GM18909 (cell line): ENCODE data around the gene XCL1.
"Not testable (repeated sequence)": the region's sequence is repeated elsewhere in the genome, so short reads cannot be mapped to it uniquely, and the experiment has no call there.

ENCODE experiments used
- ATAC-seq: cut with Tn5 transposase; IDR thresholded peaks from one replicate; pipeline ENCODE4 v1.9.1; 2021; ENCODE audit warnings: mild to moderate bottlenecking; ENCODE audit not compliant: unreplicated experiment, poor library complexity

The XCL1 gene

GRCh38 chr1:168567007-168567406 lies 9.4 kb upstream of the XCL1 start:
- ATAC-seq: no peak

DNA sequence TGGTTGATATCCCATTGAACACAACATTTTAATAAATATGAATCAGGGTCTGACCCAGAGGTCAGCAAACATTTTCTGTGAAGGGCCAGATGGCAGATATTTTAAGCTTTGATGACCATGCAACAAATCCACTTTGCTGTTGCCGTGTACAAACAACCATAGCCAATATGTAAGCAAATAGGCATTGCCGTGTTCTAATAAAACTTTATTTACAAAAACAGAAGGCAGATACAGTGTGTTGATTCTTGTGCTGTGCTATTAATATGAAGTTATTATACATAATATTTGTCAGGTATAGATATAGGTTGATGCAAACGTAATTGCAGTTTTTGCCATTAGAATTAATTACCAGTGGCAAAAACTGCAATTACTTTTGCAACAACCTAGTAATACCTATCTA lies 8.8 kb upstream of the XCL1 start:
- ATAC-seq: no peak

GRCh38 chr1:168568346-168568745 lies 8.1 kb upstream of the XCL1 start:
- no peak for ATAC-seq

DNA sequence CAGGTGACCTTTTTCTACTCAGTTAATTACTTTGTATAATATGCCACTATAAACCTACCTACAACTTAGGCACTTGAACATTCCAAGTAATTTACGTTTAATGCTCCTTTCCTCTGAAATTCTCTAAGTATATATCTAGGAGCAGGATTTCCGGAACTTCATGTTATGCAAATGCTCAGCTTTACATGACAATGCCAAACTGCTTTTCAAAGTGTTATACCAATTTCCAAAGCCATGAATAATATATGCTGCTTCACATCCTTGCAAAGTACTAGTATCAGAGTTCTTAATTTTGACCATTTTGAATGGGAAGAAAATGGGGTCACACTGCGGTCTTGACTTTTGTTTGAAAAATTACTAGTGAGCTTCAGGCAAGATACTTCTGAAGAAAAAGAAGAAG lies 5.8 kb upstream of the XCL1 start:
- no peak for ATAC-seq

GRCh38 chr1:168572633-168573032 lies 3.8 kb upstream of the XCL1 start:
- ATAC-seq: no peak

GRCh38 chr1:168574234-168574633 lies 2.2 kb upstream of the XCL1 start:
- not testable (repeated sequence) for ATAC-seq

- not testable (repeated sequence) for ATAC-seq
These were observed 2.3 kb downstream of the XCL1 start for GRCh38 chr1:168578531-168579185.

- ATAC-seq: not testable (repeated sequence)
These were observed 3.9 kb downstream of the XCL1 start for GRCh38 chr1:168580290-168580689.

DNA sequence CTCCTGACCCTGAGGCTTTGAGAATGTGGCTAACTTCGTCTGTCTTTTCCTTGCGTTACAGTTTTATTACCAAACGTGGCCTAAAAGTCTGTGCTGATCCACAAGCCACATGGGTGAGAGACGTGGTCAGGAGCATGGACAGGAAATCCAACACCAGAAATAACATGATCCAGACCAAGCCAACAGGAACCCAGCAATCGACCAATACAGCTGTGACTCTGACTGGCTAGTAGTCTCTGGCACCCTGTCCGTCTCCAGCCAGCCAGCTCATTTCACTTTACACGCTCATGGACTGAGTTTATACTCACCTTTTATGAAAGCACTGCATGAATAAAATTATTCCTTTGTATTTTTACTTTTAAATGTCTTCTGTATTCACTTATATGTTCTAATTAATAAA lies 4.6 kb downstream of the XCL1 start:
- ATAC-seq: not testable (repeated sequence)

- no peak for ATAC-seq
These were observed 5.6 kb downstream of the XCL1 start for GRCh38 chr1:168581817-168582572.

- ATAC-seq: no peak
These were observed 6.4 kb downstream of the XCL1 start for GRCh38 chr1:168582688-168583336.

- no peak for ATAC-seq
These were observed 7.2 kb downstream of the XCL1 start for GRCh38 chr1:168583571-168583970.

DNA sequence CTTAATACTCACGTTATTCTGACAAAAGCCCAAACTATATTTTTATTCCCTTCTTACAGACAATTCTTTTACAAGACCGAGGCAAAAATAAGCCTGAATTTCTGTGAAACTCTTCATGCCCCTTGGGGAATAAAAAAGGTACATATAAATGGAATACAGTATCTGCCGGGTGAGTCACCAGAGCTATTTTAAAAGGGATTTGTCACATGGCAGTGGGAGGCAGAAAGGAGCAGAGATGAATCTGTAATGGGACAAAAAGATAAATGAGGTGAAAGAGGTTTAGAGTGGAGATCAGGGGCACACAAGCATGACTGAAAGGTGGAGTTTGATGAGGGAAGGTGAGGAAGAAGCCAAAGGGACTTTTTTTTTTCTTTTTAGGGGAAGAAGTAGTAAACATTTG lies 8.8 kb downstream of the XCL1 start:
- no peak for ATAC-seq

- no peak for ATAC-seq
These were observed 9.5 kb downstream of the XCL1 start for GRCh38 chr1:168585937-168586336.

GRCh38 chr1:168589167-168589566 lies 12.8 kb downstream of the XCL1 start:
- ATAC-seq: no peak

GRCh38 chr1:168591066-168591465 lies 14.7 kb downstream of the XCL1 start:
- ATAC-seq: no peak

GRCh38 chr1:168591641-168592250 lies 15.3 kb downstream of the XCL1 start:
- no peak for ATAC-seq

GRCh38 chr1:168595403-168595802 lies 19.0 kb downstream of the XCL1 start:
- ATAC-seq: not testable (repeated sequence)

GRCh38 chr1:168598125-168598524 lies 21.7 kb downstream of the XCL1 start:
- no peak for ATAC-seq

- ATAC-seq: no peak
These were observed 22.5 kb downstream of the XCL1 start for GRCh38 chr1:168598892-168599291.

DNA sequence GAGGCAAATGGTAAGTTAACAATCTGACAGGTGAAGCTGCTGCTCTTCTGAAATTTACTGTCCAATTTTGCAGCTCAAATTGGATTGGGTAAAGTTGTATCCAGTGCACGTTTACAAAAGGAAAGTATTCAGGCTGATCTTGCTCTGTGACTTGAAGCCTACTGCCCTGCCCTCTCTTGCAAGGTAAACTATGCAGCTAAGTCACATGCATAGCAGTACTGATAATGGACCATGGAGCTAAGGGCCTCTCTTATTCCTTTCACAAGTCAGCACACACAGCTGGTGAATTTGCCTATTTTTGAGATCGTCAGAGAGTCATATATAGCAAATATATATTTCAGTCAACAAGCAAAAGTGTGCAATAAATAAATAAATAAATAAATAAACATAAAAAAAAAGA lies 23.2 kb downstream of the XCL1 start:
- no peak for ATAC-seq
